MG63 (cell line): Measurements from ENCODE around the gene FEZF1. TPM values are rescaled to one million over a fixed set of nuclear protein-coding genes. Genes with fewer than 3 reads are reported as not detected.

ENCODE experiments used
- DNase-seq: peaks from one replicate; pipeline ENCODE4 v3.0.0-alpha.2; 2020
- H3K27me3 ChIP-seq: fragments of 250-450 bp; sonication (Bioruptor Pico); 2 replicates; pipeline ENCODE4 v1.5.1; 2020; ENCODE audit warnings: mild to moderate bottlenecking, moderate library complexity
- H3K36me3 ChIP-seq: fragments of 250-450 bp; sonication (Bioruptor Pico); 2 replicates; pipeline ENCODE4 v1.5.1; 2020; ENCODE audit warnings: mild to moderate bottlenecking, moderate library complexity
- H3K4me3 ChIP-seq: fragments of 250-450 bp; sonication (Bioruptor Pico); 2 replicates; pipeline ENCODE4 v1.5.1; 2020; ENCODE audit warnings: mild to moderate bottlenecking, moderate library complexity
- H3K9me3 ChIP-seq: fragments of 250-450 bp; sonication (Bioruptor Pico); 2 replicates; pipeline ENCODE4 v1.5.1; 2020; ENCODE audit warnings: mild to moderate bottlenecking, moderate library complexity
- total RNA-seq: library from RNA; depleted of rRNA; stranded (reverse); fragments of >200 nt; shearing (Covaris generic); gene quantifications from 2 replicates; pipeline ENCODE4 v1.2.3, GENCODE V29; 2014; ENCODE audit warnings: low replicate concordance

Gene FEZF1
- total RNA-seq, 1 experiment from 2014 or later, result not detected

DNA sequence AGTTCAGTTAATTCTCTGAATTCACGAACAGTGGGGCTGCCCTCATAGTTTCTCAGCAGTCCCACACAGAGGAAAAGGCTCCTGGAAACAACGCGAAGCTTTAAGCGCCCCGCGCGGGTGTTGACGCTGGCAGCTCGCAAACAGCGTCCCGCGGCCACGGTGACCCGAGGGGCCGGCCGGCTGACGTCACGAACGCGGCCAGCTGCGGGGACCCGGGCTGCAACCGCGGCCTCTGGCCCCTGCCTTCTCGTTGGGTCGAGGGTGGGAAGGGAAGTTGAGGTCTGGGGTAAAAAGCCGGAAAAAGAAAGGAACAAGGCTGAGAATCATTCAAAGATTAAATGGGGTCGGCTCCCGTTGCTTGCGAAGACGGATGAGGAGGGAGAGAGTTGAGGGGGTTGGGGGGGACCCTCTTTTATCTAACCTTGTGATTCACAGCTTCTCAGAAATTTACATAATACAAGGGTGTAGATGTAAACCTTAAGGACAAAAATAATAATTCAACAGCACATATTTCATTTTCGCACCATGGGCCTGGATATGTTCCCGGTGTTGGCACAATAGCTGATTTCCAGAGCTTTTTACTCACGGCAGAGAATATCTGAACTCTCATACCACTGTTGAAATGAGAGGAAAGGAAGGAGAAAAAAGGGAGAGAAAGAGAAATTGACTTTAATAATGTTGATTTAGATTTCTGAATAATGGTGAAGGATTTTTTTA is 7.3 kb upstream of the FEZF1 start:
- Histone ChIP-seq H3K4me3 (no peak overlapping the region), H3K9me3 (no peaks in the 10 kb centered on the region), H3K27me3 (no peaks in the 10 kb centered on the region), H3K36me3 (no peaks in the 10 kb centered on the region)
- DNase-seq, result no peak

DNA sequence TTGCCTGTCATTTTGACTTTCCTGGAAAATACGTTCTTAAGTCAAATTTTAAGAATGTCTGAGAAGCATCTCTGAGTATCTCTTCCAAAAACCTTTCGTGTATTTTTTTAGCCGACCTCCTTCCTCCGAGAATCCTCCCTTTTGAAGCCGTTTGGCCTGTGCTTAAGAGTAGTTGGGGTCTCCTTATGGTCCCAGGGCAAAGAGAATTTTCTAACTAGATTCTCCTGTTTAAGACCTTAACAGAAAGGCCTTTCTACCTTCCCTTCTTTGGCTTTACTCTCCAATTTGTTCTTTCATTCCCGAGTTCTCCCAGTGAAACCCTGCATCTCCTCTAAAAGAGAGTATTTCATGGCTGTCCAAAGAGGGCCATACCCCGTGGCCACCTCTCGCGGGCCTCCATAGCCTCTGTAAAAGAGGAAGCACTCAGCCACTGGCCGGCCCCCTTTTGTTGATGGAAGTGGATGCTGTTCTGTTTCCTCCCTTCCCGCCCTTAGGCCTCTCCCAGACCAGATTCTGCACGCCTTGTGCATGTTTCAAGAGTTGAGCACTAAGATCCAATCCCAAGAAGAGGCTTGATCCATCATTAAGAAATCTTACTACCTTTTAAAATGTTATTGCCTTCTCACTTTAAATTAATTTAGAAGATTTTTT is 6.6 kb upstream of the FEZF1 start:
- Histone ChIP-seq H3K27me3 (no peaks in the 10 kb centered on the region), H3K9me3 (no peaks in the 10 kb centered on the region), H3K36me3 (no peaks in the 10 kb centered on the region), H3K4me3 (no peak overlapping the region)
- no peak for DNase-seq

DNA sequence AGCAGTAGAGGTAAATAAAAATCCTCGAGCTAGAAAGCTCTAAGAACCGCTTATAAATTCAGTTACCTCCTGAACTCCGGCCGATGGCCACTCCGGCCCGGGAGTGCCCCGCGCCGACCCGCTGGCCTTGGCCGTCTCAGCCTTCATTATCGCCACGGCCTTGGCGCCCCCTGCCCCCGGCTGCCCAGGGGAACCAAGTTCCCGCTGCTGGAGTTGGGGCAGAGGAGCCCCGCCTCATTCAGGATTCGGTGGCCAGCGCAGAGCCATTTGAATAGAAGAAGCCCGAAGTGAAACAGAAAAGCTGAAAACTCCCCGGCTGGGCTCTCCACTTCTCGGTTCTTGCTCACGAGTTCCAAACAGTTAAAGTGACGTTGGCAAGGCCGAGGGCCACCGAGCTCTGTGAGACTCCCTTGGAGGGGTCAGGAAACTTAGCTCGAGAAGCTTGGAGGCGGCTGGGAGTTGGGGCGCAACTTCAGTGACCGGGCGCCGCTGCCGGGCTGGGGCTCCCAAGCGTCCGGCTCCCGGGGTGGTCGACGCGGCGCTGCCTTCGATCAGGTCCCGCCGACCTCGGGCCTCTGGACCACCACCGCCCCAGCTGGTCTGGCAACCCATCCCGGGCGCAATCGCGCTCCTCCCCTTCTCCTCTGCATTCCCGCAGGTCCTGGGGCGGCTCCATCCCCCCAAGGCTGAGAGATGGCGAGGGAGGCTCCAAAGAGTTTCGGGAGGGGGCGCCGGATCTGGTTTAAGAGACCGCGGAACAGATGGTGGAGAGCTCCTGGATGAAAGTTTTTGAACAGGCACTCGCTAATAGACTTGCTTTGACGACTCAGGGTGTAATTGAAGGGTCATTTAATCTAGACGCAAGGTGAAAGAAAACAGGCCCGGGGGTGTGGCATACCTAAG is 5.8 kb upstream of the FEZF1 start:
- no peaks in the 10 kb centered on the region for H3K27me3 ChIP-seq
- peak overlapping the region; percentile 38 for H3K4me3 ChIP-seq
- no peaks in the 10 kb centered on the region for H3K9me3 ChIP-seq
- no peak for DNase-seq
- H3K36me3 ChIP-seq, result no peaks in the 10 kb centered on the region

DNA sequence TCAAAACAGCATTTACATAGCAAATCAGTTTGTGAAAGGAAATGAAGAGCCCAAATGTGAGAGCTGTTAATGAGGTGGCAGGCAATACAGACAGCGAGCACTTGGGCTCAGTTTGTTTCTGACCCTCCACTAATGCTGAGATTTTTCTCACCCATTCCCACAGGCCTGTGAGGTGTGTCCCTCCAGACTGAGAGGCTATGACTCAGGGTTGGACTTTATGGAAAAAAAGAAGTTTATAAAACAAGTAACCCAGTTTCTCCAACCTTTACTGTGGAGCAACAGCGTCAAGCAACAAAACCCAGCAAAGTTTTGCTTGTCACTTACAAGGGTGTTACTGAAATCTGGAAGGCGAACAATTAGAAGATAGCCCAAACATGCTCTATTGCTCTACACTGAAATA is 4.9 kb upstream of the FEZF1 start:
- H3K36me3 ChIP-seq, result no peaks in the 10 kb centered on the region
- no peaks in the 10 kb centered on the region for H3K9me3 ChIP-seq
- H3K27me3 ChIP-seq, result no peaks in the 10 kb centered on the region
- no peak overlapping the region for H3K4me3 ChIP-seq
- no peak for DNase-seq

DNA sequence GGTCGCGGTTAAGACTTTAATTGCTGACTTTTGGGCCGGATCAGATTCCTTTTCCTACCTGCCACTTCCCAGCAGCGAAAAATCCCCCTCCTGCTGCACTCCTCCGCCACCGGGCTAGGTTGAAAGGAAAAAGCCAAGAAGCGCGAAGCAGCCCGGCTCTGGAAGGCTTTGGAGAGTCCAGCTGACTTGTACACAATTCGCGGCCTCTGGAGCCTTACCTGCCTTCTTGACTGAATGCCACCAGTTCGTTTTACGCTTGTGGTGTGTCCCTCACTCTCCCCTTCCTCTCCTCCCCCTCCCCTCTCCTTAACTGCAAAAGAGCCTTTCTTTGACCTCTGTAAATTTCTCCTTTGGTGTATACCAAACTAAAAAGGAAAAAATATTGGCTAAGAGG is 2.7 kb upstream of the FEZF1 start:
- H3K27me3 ChIP-seq, result 0 out of 2 replicates have a peak, but pooled peaks cover 3% of the 10 kb centered on the region
- H3K4me3 ChIP-seq, result no peak overlapping the region
- DNase-seq, result no peak
- no peaks in the 10 kb centered on the region for H3K36me3 ChIP-seq
- H3K9me3 ChIP-seq, result no peaks in the 10 kb centered on the region

DNA sequence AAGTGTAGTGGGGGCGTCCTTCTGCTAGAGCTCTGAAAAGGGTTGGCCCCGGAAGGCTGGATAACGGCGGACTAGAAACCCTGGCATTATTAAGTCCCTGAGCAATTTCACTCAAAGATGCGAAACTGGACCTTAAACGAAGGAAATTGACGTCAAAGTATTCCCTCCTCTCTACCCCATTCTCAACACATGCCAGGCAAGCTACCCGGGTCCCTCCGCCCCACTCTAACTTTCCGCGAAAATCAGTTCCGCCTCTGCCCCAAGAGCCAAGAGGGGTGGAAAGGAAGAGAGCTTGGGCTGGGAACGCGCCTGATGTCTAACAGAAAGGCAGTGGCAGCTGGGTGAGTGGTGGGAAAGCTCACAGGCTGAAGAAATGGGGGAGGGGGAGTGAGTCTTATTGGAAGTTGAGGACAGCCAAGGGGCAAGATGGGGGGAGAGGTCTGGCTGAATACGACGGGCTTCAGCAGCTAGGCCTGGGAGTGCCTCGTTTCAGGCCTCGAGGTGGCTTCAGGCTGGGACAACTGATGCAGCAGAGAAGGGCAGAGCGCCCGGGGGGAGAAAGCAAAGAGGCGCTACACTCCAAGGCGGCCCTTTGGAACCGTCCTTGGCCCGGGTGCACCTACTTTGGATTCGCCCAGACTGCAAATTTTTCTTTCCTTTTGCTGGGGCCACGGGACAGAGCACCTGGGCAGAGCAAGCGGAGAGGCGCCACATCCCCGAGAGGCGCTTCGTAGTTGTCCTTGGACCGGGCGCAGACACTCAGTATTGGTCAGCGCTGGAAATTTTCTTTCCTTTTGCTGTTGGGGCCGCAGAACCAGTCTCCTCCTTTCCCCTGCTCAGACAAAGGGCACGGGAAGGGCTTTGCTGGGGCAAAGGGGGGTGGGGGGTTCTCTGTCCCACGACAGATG is 2.0 kb upstream of the FEZF1 start:
- DNase-seq, result no peak
- H3K9me3 ChIP-seq, result no peaks in the 10 kb centered on the region
- H3K27me3 ChIP-seq, result 0 out of 2 replicates have a peak, but pooled peaks cover 3% of the 10 kb centered on the region
- H3K4me3 ChIP-seq, result no peak overlapping the region
- H3K36me3 ChIP-seq, result no peaks in the 10 kb centered on the region

DNA sequence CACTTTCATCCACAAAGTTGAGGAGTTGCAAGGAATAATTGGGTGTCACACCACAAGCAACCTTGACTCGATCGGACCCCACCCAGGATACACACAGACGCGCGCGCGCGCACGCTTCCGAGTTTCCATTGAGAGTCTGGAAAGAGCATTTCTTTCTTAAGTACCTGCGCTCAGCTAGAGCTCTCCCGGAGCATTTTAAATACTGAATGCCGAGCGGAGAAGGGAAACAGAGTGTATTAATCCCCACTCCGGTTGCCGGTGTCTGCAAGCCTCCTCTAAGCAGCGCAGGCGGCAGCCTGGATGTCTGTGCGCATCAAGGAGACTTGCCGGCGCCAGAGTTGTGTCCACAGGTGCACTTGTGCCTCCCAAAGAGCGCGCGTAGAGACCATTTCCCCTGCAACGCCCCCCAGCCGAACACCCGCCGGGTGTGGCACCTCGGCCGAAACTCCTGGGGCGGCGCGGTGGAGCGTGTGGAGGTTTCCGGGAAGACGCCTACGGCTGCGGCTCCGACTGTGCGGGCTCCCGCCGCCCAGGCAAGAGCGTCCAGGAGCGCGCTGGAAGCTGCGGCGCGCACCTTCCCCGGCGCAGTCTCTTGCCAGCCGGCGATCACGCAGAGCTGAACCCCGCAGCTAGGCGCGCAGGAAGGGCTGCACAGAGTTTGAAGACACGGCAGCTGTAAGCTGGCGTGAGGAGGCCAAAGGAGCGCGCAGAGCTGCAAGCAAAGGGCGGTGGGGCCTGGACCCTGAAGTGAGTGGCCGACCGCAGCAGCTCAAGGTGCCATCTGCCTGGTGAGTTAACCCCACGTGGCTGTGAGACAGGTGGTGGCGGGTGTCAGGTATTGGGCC is 1.1 kb upstream of the FEZF1 start:
- Histone ChIP-seq H3K9me3 (no peaks in the 10 kb centered on the region), H3K4me3 (peak overlapping the region; percentile 18; the same call in 1 of the 2 replicates), H3K27me3 (0 out of 2 replicates have a peak, but pooled peaks cover 3% of the 10 kb centered on the region), H3K36me3 (no peaks in the 10 kb centered on the region)
- DNase-seq, result no peak

DNA sequence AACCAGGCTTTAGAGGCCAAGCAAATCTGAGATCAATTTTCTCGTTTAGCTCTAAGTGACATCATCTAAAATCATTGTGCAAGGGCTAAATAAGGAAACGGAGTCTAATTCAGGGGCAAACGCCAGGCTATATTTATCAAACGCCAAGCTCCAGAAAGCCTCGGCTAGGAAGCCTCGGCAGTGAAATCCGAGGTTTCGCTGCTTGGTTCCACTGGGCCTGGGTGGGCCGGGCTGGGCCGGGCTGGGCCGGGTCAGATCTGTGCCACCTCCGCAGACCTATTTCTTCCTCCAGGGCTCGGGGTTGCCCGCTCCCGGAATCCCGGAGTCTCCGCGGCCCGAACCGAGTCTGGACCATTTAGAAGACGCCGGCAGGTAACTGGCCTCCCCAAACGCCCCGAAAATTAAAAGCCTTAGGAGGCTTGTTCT is 459 bp upstream of the FEZF1 start:
- Histone ChIP-seq H3K36me3 (no peaks in the 10 kb centered on the region), H3K9me3 (no peaks in the 10 kb centered on the region), H3K4me3 (peak overlapping the region; percentile 18; the same call in 1 of the 2 replicates), H3K27me3 (0 out of 2 replicates have a peak, but pooled peaks cover 3% of the 10 kb centered on the region)
- DNase-seq, result no peak

DNA sequence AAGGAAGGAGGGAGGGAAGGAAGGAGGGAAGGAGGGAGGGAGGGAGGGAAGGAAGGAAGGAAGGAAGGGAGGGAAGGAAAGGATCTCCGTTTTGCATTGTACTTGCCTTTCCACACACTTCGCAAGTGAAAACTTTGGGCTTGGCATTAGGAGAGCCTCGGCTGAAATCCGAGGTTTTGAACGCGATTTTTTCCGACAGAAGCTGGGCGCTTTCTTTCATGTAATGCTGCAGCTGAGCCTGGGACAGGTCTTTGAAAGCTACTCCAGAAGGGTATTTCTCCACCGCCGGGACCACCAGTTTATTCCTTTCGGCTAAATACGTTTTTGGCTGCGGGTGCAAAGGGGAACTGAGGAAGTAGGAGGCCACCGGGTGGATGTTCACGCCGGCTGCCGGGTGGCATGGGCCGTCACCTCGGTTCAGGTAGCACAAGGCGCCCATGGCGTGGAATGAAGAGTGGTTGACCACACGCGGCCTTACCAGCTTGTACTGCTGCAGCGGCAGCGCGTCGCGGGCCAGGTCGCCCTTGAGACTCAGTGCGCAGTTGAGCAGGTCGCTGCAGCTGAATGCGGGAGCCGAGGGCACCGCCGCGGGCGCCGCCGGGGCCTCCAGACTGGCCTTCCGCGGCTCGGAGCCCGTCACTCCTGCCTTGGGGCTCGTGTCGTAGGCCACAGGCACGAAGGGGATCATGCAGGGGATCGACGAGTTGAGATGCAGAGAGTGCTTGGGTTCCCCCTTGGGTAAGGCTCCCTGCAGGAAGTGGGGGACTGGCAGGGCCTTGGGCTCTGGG is 825 bp downstream of the FEZF1 start:
- Histone ChIP-seq H3K36me3 (no peaks in the 10 kb centered on the region), H3K9me3 (no peaks in the 10 kb centered on the region), H3K27me3 (0 out of 2 replicates have a peak, but pooled peaks cover 3% of the 10 kb centered on the region), H3K4me3 (no peak overlapping the region)
- DNase-seq, result no peak

DNA sequence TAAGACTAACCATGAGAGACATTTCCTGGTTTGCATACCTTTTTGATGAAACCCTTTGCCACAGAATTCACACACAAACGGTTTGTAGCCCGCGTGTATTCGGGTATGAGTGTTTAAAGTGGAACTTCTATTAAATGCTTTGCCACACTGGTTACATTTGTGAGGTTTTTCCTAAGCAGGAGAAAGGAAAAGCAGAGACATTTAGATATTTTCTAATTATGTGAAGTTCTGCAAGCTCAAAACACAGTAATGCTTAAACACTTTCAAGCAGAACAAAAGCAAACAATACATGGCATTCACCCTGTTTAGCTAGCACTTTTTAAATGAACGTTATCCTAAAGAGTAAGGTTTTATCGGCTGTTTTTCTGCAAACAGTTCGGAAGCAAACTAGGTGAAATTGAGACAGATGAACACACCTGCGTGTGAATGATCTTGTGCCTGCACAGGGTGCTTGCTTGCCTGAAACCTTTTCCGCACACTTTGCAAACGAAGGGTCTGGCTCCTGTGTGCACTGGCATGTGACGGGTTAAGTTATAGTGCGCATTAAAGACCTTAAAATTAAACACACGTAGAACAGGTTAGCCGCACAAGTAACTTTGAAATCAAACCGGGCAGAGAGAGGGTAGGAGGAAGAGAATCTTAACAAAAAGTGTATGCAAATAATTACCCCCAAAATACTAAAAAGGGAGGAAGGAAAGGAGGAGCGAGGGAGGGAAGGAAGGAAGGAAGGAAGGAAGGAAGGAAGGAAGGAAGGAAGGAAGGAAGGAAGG is 1.6 kb downstream of the FEZF1 start:
- Histone ChIP-seq H3K4me3 (no peak overlapping the region), H3K27me3 (0 out of 2 replicates have a peak, but pooled peaks cover 3% of the 10 kb centered on the region), H3K9me3 (no peaks in the 10 kb centered on the region), H3K36me3 (no peaks in the 10 kb centered on the region)
- DNase-seq, result no peak

DNA sequence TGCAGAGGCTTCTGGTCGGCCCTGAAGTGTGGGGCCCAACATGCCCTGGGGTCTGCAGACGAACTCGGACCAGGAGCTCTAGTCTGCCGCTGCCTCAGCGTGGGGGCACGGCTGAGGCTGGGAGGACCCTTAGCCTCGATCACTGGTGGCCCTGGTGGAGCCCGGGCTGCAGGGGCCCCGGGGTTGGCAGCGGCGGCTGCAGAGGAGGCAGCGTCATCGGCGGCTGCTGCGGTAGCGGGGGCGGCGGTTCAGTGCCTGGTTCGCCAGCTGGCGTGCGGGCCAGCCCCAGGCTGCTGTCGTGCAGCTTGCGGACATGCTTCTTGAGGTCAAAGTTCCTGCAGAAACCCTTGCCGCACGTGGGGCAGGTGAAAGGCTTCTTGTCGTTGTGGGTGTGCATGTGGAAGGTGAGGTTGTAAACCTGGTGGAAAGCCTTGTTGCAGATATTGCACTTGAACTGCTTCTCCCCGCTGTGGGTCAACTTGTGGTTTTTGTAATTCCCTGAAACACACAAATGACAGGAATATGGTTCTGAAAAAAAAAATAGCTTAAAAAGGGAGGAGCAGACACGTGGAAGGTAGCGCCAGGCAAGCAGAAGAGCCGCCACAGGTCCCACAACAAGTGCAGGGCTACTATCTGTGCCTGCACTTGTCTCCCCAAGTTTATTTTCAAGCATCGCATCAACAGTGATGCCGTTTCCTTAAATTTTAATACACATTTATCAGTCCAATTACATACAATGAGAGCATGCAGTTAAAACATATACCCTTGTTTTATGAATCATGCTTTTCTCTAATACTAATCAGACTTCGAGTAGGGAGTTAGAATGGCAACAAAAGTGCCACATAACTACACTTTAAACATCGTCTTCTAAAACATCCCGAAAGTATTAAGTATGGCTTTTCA is 2.4 kb downstream of the FEZF1 start:
- Histone ChIP-seq H3K4me3 (no peak overlapping the region), H3K36me3 (no peaks in the 10 kb centered on the region), H3K27me3 (0 out of 2 replicates have a peak, but pooled peaks cover 3% of the 10 kb centered on the region), H3K9me3 (no peaks in the 10 kb centered on the region)
- peak; percentile 60 for DNase-seq

DNA sequence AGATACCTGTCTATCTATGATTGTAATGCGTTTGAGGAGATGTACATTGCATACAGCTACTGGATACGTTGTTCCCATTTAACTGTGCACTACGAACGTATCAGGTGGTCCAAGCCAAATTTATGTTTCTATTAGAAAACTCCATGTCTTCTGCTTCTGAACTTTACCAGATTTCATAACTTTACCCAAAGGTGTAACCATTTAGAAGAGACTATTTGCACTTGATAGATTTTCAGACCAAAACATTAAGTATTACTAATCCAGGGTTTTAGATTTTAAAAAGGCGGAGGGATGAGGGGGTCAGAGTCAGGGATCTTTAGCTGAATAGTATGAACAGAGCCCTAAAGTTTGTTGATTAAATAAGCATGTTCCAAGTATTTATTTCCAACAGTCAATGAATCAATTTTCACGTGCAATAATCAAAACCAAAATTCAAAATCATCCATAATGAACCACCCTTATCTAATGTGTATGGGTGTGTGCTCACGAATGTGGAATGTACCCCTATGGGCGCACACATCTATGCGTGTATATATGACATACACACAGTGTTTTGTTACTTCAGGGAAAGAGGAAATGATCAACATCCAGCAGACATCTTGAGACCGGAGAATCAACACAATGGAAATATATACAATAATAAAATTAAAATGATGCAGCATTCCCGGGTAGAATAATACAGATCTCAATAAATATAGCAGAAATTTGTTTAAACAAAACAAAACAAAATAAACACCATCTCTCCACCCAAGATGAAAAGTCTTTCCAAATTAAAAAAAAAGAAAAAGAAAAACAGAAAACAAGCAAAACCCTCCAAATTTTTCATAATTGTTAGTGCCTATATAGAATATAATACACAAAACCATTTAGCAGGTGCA is 3.4 kb downstream of the FEZF1 start:
- Histone ChIP-seq H3K36me3 (no peaks in the 10 kb centered on the region), H3K9me3 (no peaks in the 10 kb centered on the region), H3K27me3 (0 out of 2 replicates have a peak, but pooled peaks cover 3% of the 10 kb centered on the region), H3K4me3 (no peak overlapping the region)
- no peak for DNase-seq
